HCT116 (cell line): ENCODE data around the gene RTN4RL1. TPM values are rescaled to one million over a fixed set of nuclear protein-coding genes. Genes with fewer than 3 reads are reported as not detected.

Experiments
- ATAC-seq: fragments of 200-7000 bp; cut with Tn5 transposase; 2 replicates; pipeline ENCODE4 v1.9.1; 2020; ENCODE audit warnings: mild to moderate bottlenecking, moderate library complexity
- BruUV-seq: library from RNA; stranded (reverse); fragments of 400-500 nt; replicated peaks from 2 replicates; lab custom pipeline; 2021; lab: Mats Ljungman, UMichigan
- CTCF ChIA-PET: fragments of 300-600 bp; sonication (Branson Sonifier 250); formaldehyde crosslinking; loops from one replicate; lab custom pipeline; 2021; ENCODE audit warnings: antibody characterized with exemption; lab: Charles Lee
- POLR2A ChIA-PET: fragments of 300-600, 350-600 bp; sonication (Branson Sonifier 250); formaldehyde crosslinking; loops from one replicate; lab custom pipeline; 2021; ENCODE audit warnings: antibody characterized with exemption; lab: Charles Lee
- RAD21 ChIA-PET, 2 experiments: fragments of 300-600 bp; sonication (Branson Sonifier 250); formaldehyde crosslinking; loops; one replicate each; lab custom pipeline; 2023; ENCODE audit warnings: low total read pairs in 2 of 2; ENCODE audit not compliant: uncharacterized antibody in 2 of 2, unreplicated experiment in 2 of 2, low non-redundant PET in 1 of 2; lab: Charles Lee
- DNase-seq: peaks from one replicate; pipeline ENCODE4 v3.0.0-alpha.2; 2010; ENCODE audit warnings: low read depth, low spot score
- H2AFZ ChIP-seq: fragments of 200-600 bp; shearing (Covaris generic), sonication (generic); 2 replicates; pipeline ENCODE4 v1.6.1; 2017; ENCODE audit warnings: low read depth, mixed run types, mixed read lengths, antibody characterized with exemption, low read length; ENCODE audit not compliant: poor library complexity, severe bottlenecking
- H3K27ac ChIP-seq: 2 replicates; pipeline ENCODE4 v1.5.1; 2012; ENCODE audit warnings: low read depth, low read length
- H3K27me3 ChIP-seq: fragments of 200-600 bp; sonication (generic); 2 replicates; pipeline ENCODE4 v1.6.1; 2016; ENCODE audit warnings: mixed run types, low read length, mixed read lengths; ENCODE audit not compliant: insufficient read depth
- H3K36me3 ChIP-seq, 2 experiments: fragments of 200-500 bp in 1 of 2; fragments of 200-600 bp in 1 of 2; sonication (Bioruptor generic) in 1 of 2; sonication (generic) in 1 of 2; 2 replicates each; pipeline versions ENCODE4 v1.5.1 to v1.6.1; 2014 to 2016; ENCODE audit warnings: low read length in 2 of 2, inconsistent platforms in 1 of 2, mixed read lengths in 1 of 2, mixed run types in 1 of 2; ENCODE audit not compliant: insufficient read depth in 2 of 2, control insufficient read depth in 1 of 2
- H3K4me1 ChIP-seq, 2 experiments: fragments of 200-600 bp in 1 of 2; sonication (generic) in 1 of 2; 2 replicates each; pipeline versions ENCODE4 v1.5.1 to v1.6.1; 2012 to 2017; ENCODE audit warnings: low read length in 2 of 2, inconsistent platforms in 1 of 2, mild to moderate bottlenecking in 1 of 2, mixed read lengths in 1 of 2, mixed run types in 1 of 2, moderate library complexity in 1 of 2; ENCODE audit not compliant: insufficient read depth in 2 of 2, control insufficient read depth in 1 of 2
- H3K4me2 ChIP-seq: fragments of 200-600 bp; sonication (generic); 2 replicates; pipeline ENCODE4 v1.6.1; 2017; ENCODE audit warnings: mixed run types, low read length, mixed read lengths
- H3K4me3 ChIP-seq, 2 experiments: fragments of 200-600 bp in 1 of 2; sonication (generic) in 1 of 2; replicated peaks in 1 of 2; 2 replicates each; pipeline ENCODE4 v1.5.1; 2011 to 2016; ENCODE audit warnings: low read length in 2 of 2, control low read depth in 1 of 2, low read depth in 1 of 2, mild to moderate bottlenecking in 1 of 2, mixed read lengths in 1 of 2, mixed run types in 1 of 2
- H3K79me2 ChIP-seq: fragments of 200-600 bp; sonication (generic); 2 replicates; pipeline ENCODE4 v1.6.1; 2017; ENCODE audit warnings: mild to moderate bottlenecking, mixed run types, low read length, moderate library complexity, mixed read lengths; ENCODE audit not compliant: insufficient read depth
- H3K9ac ChIP-seq: fragments of 200-600 bp; sonication (generic); 2 replicates; pipeline ENCODE4 v1.6.1; 2016; ENCODE audit warnings: low read length, mixed read lengths
- H3K9me2 ChIP-seq: fragments of 200-600 bp; sonication (generic), shearing (Covaris generic); 2 replicates; pipeline ENCODE4 v1.6.1; 2017; ENCODE audit warnings: mixed run types, mild to moderate bottlenecking, moderate library complexity; ENCODE audit not compliant: insufficient read depth
- H3K9me3 ChIP-seq, 2 experiments: fragments of 200-500 bp in 1 of 2; fragments of 200-600 bp in 1 of 2; sonication (Bioruptor generic) in 1 of 2; sonication (generic) in 1 of 2; 2 replicates each; pipeline ENCODE4 v1.6.1; 2014 to 2017; ENCODE audit warnings: low read length in 2 of 2, mixed read lengths in 2 of 2, inconsistent platforms in 1 of 2, low read depth in 1 of 2, mild to moderate bottlenecking in 1 of 2, mixed run types in 1 of 2, moderate library complexity in 1 of 2; ENCODE audit not compliant: control insufficient read depth in 1 of 2, insufficient read depth in 1 of 2
- H4K20me1 ChIP-seq: fragments of 200-600 bp; sonication (generic), shearing (Covaris generic); 2 replicates; pipeline ENCODE4 v1.6.1; 2017; ENCODE audit warnings: mixed run types, mild to moderate bottlenecking, moderate library complexity; ENCODE audit not compliant: insufficient read depth
- EZH2 ChIP-seq: fragments of 200-600 bp; sonication (generic); IDR thresholded peaks from 2 replicates; pipeline ENCODE4 v1.6.1; 2017; ENCODE audit warnings: antibody characterized with exemption, mixed run types
- EZH2phosphoT487 ChIP-seq: fragments of 200-600 bp; IDR thresholded peaks from 2 replicates; pipeline ENCODE4 v1.6.1; 2018; ENCODE audit warnings: antibody characterized with exemption, borderline replicate concordance
- FOSL1 ChIP-seq: IDR thresholded peaks from 2 replicates; pipeline ENCODE4 v1.6.1; 2012; ENCODE audit warnings: low read depth
- POLR2A ChIP-seq: IDR thresholded peaks from 2 replicates; pipeline ENCODE4 v1.7.0; 2011; ENCODE audit warnings: borderline replicate concordance; ENCODE audit not compliant: insufficient read depth, insufficient read length; ENCODE audit errors: extremely low read depth
- POLR2AphosphoS5 ChIP-seq: IDR thresholded peaks from 2 replicates; pipeline ENCODE4 v1.6.1; 2011; ENCODE audit warnings: mild to moderate bottlenecking, low read depth, low read length, moderate library complexity
- RAD21 ChIP-seq: IDR thresholded peaks from 2 replicates; pipeline ENCODE4 v1.6.1; 2012; ENCODE audit warnings: low read depth, mild to moderate bottlenecking
- YY1 ChIP-seq: IDR thresholded peaks from 2 replicates; pipeline ENCODE4 v1.6.1; 2011; ENCODE audit warnings: low read length, low read depth, moderate library complexity, mild to moderate bottlenecking; ENCODE audit not compliant: insufficient replicate concordance; ENCODE audit errors: extremely low read depth
- ZFX ChIP-seq: fragments of 450-650 bp; IDR thresholded peaks from 2 replicates; pipeline ENCODE4 v1.6.1; 2017
- intact Hi-C: fragments of 100-400 bp; cut with micrococcal nuclease; formaldehyde crosslinking; loops from 2 replicates; pipeline ENCODE4 v1.10.0; 2022
- total RNA-seq: library from RNA; stranded (reverse); gene quantifications from one replicate; pipeline ENCODE4 v1.2.1, GENCODE V29; 2021; ENCODE audit not compliant: unreplicated experiment
- TF ChIP-seq, protein P1 (sequence below): IDR thresholded peaks from 2 replicates; pipeline ENCODE4 v1.6.1; 2011; ENCODE audit warnings: mild to moderate bottlenecking, low read length, moderate library complexity; ENCODE audit not compliant: insufficient replicate concordance; ENCODE audit errors: extremely low read depth
- TF ChIP-seq, protein P2 (sequence below), 3 experiments: fragments of 200-600 bp in 1 of 3; sonication (generic) in 1 of 3; IDR thresholded peaks in 2 of 3; conservative IDR thresholded peaks in 1 of 3; 2 replicates each; pipeline ENCODE4 v1.5.1; 2012 to 2017; ENCODE audit warnings: low read depth in 2 of 3, low read length in 2 of 3, antibody characterized with exemption in 1 of 3, borderline replicate concordance in 1 of 3, control low read depth in 1 of 3, mild to moderate bottlenecking in 1 of 3, mixed read lengths in 1 of 3, mixed run types in 1 of 3, moderate library complexity in 1 of 3; ENCODE audit not compliant: insufficient read depth in 1 of 3

The RTN4RL1 gene
- total RNA-seq, 1 experiment from 2014 or later = 3.7 TPM

DNA sequence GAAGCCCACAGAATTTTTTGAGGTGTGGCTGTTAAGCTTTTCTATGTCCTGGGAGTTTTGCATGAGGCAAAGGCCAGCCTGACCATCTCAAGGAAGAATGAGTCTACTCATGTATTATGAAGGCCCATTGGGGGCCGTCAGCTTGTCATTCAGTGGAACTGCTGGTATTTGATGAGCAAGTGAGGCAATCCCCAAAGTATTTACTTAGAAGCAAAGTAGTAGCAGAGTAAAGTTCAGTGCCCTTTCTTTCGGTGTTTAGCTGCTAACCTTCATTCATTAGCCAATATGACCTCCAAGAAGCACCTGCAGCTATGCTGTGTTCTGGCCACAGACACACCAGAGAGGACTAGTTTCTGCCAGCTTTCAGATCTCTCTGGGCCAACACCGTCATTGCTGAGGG, 115.1 kb downstream of the RTN4RL1 start (continued):
- TF ChIP-seq, protein P1, sequence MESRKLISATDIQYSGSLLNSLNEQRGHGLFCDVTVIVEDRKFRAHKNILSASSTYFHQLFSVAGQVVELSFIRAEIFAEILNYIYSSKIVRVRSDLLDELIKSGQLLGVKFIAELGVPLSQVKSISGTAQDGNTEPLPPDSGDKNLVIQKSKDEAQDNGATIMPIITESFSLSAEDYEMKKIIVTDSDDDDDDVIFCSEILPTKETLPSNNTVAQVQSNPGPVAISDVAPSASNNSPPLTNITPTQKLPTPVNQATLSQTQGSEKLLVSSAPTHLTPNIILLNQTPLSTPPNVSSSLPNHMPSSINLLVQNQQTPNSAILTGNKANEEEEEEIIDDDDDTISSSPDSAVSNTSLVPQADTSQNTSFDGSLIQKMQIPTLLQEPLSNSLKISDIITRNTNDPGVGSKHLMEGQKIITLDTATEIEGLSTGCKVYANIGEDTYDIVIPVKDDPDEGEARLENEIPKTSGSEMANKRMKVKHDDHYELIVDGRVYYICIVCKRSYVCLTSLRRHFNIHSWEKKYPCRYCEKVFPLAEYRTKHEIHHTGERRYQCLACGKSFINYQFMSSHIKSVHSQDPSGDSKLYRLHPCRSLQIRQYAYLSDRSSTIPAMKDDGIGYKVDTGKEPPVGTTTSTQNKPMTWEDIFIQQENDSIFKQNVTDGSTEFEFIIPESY = no peak
- TF ChIP-seq POLR2A = no peak
- TF ChIP-seq ZFX = no peak
- no peak for TF ChIP-seq EZH2phosphoT487
- no peak for TF ChIP-seq POLR2AphosphoS5
- no peak for TF ChIP-seq FOSL1
- TF ChIP-seq RAD21 = no peak

DNA sequence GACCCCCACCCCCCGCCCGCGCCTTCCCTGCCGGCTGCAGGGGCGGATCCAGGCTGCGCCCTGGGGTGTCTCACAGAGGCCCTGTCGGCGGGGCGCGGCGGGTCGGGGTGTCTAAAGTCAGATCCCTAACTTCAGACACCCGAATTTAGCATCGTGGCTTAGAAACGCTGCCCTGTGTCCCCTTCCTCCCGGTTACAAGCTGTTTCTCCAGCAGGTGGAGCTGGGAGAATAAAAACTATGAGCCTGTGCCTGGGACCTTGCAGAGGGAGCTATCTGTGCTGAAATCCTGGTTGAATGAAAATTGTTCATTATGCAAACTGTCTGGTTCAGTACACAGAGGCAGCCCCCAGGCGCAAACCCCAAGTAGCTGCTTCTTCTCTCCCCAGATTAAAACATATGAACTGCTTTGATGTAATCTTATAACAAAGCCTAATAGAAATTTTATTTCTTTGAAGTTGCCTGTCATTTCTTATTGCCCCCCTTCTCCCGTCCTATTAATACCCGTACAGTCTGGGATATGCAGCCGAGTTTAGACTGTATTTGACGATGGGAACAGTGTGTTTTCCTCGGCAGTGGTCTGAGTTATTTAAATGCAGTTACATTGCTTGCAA, 116.3 kb downstream of the RTN4RL1 start:
- Histone ChIP-seq H3K27me3 (peaks cover 27% of the 10 kb centered on the region), H4K20me1 (no peaks in the 10 kb centered on the region), H3K27ac (no peak overlapping the region), H3K9ac (no peak overlapping the region), H3K4me2 (no peak overlapping the region), H3K36me3 (no peaks in the 10 kb centered on the region), H3K79me2 (no peaks in the 10 kb centered on the region), H3K9me3 (no peaks in the 10 kb centered on the region), H3K4me1 (no peaks in the 10 kb centered on the region; a peak in 1 of 4 replicates), H3K4me3 (no peak overlapping the region), H2AFZ (no peak overlapping the region), H3K9me2 (no peaks in the 10 kb centered on the region)
- RAD21 ChIA-PET = interaction anchor here (0.6 to 2.3 kb wide), 10 partner anchors 115 to 336 kb away, joined by 3 to 16 read pairs (median 4); partner anchors contain the start of gene RTN4RL1 (in 1 of the 2)
- intact Hi-C loops = loop anchor here (1.0 to 2.0 kb wide), 3 partner anchors 116 to 336 kb away; partner anchors contain the start of genes DPH1 and RTN4RL1
- POLR2A ChIA-PET = interaction anchor here (1.0 kb wide), 1 partner anchor 118 kb away, joined by 5 read pairs; no protein-coding TSS in a partner anchor
- CTCF ChIA-PET = interaction anchor here (0.5 to 2.6 kb wide), 14 partner anchors 10 to 507 kb away, joined by 3 to 76 read pairs (median 3); partner anchors contain the start of genes DPH1, HIC1 and RTN4RL1
- TF ChIP-seq, protein P2, sequence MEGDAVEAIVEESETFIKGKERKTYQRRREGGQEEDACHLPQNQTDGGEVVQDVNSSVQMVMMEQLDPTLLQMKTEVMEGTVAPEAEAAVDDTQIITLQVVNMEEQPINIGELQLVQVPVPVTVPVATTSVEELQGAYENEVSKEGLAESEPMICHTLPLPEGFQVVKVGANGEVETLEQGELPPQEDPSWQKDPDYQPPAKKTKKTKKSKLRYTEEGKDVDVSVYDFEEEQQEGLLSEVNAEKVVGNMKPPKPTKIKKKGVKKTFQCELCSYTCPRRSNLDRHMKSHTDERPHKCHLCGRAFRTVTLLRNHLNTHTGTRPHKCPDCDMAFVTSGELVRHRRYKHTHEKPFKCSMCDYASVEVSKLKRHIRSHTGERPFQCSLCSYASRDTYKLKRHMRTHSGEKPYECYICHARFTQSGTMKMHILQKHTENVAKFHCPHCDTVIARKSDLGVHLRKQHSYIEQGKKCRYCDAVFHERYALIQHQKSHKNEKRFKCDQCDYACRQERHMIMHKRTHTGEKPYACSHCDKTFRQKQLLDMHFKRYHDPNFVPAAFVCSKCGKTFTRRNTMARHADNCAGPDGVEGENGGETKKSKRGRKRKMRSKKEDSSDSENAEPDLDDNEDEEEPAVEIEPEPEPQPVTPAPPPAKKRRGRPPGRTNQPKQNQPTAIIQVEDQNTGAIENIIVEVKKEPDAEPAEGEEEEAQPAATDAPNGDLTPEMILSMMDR (IDR thresholded peaks at IDR 0.05 in 2 of 3, conservative IDR thresholded peaks at IDR 0.05 in 1 of 3; ENCODE audit: borderline replicate concordance in 1 of 3, insufficient read depth in 1 of 3, low read depth in 2 of 3, low read length in 2 of 3) = peak; percentile 73 to 90 (median 73)
- TF ChIP-seq YY1 (peak; percentile 41), RAD21 (peak; percentile 92), EZH2 (no peak)
- DNase-seq (peak; percentile 50), ATAC-seq (peak; percentile 95)
- no TSS peak for BruUV-seq
